DOHH2 (cell line): Measurements from ENCODE around the gene BAIAP2.

Experiments
- H3F3A ChIP-seq: fragments of 200-600 bp; sonication (generic), shearing (Covaris generic); 2 replicates; pipeline ENCODE4 v1.6.0; 2016; ENCODE audit warnings: antibody characterized with exemption, mild to moderate bottlenecking; ENCODE audit not compliant: control insufficient read depth, insufficient read depth
- H3K27ac ChIP-seq: fragments of 200-600 bp; sonication (generic); 2 replicates; pipeline ENCODE4 v1.5.1; 2014; ENCODE audit warnings: low read depth, mild to moderate bottlenecking, low read length, moderate library complexity
- H3K27me3 ChIP-seq: fragments of 200-600 bp; sonication (generic); 2 replicates; pipeline ENCODE4 v1.6.1; 2014; ENCODE audit warnings: mild to moderate bottlenecking, low read length, mixed read lengths; ENCODE audit not compliant: control insufficient read depth
- H3K36me3 ChIP-seq: fragments of 200-600 bp; sonication (generic); 2 replicates; pipeline ENCODE4 v1.6.1; 2014; ENCODE audit warnings: mild to moderate bottlenecking, low read length, moderate library complexity, mixed read lengths; ENCODE audit not compliant: control insufficient read depth
- H3K4me1 ChIP-seq: fragments of 200-600 bp; sonication (generic); 2 replicates; pipeline ENCODE4 v1.6.1; 2014; ENCODE audit warnings: mild to moderate bottlenecking, low read length, mixed read lengths; ENCODE audit not compliant: control insufficient read depth
- H3K4me2 ChIP-seq: fragments of 200-600 bp; sonication (generic); 2 replicates; pipeline ENCODE4 v1.6.0; 2014; ENCODE audit warnings: mild to moderate bottlenecking, low read length, moderate library complexity
- H3K4me3 ChIP-seq: fragments of 200-600 bp; sonication (generic); 2 replicates; pipeline ENCODE4 v1.5.1; 2014; ENCODE audit warnings: mild to moderate bottlenecking, low read length, mixed read lengths
- H3K79me2 ChIP-seq: fragments of 200-600 bp; sonication (generic); 2 replicates; pipeline ENCODE4 v1.6.1; 2014; ENCODE audit warnings: mild to moderate bottlenecking, low read length, mixed read lengths; ENCODE audit not compliant: control insufficient read depth
- H3K9me2 ChIP-seq: fragments of 200-600 bp; sonication (generic); replicated peaks from 2 replicates; pipeline ENCODE4 v1.6.1; 2014; ENCODE audit warnings: mild to moderate bottlenecking, low read length, mixed read lengths; ENCODE audit not compliant: control insufficient read depth
- H3K9me3 ChIP-seq: fragments of 200-600 bp; sonication (generic); 2 replicates; pipeline ENCODE4 v1.6.1; 2014; ENCODE audit warnings: antibody characterized with exemption, low read length, mixed read lengths; ENCODE audit not compliant: control insufficient read depth, insufficient read depth
- H4K20me1 ChIP-seq: fragments of 200-600 bp; sonication (generic); 2 replicates; pipeline ENCODE4 v1.6.0; 2014; ENCODE audit warnings: low read depth, mild to moderate bottlenecking, antibody characterized with exemption, low read length, moderate library complexity; ENCODE audit not compliant: control insufficient read depth, insufficient read depth
- EZH2phosphoT487 ChIP-seq: fragments of 200-600 bp; sonication (generic); IDR thresholded peaks from 2 replicates; pipeline ENCODE4 v1.6.1; 2017; ENCODE audit warnings: borderline replicate concordance, mild to moderate bottlenecking, antibody characterized with exemption, low read length, moderate library complexity, mixed read lengths
- TF ChIP-seq, protein P1 (sequence below): fragments of 200-600 bp; sonication (generic); IDR thresholded peaks from one replicate; pipeline ENCODE4 v1.5.1; 2014; ENCODE audit warnings: antibody characterized with exemption, mild to moderate bottlenecking, low read depth, low read length; ENCODE audit not compliant: poor library complexity, severe bottlenecking

The BAIAP2 gene

DNA sequence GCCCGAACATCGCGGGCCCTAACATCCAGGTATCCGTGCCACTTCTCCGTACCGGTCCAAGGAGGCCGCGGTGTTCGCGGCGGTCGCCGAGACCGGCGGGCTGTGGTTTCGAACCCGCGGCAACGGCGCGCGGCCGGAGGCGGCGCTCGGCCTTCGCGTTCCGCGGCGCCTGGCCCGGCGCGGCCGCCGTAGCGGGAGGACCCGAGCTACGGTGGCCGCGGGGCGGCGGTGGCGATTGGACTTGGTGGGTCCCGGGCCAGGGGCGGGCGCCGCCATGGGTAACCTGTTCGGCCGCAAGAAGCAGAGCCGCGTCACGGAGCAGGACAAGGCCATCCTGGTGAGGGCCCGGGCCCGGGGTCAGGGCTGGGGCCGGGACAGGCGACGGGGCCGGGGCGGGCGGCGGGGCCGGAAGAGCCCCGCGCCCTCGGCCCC lies 43.3 kb upstream of the BAIAP2 start, which contains the start of gene CHMP6:
CHMP6 (plus strand) TSS at position 197 of the 432 bp plus-strand sequence; CDS start at position 275, 78 bp downstream.
- no peaks in the 10 kb centered on the region for H3F3A ChIP-seq
- TF ChIP-seq, protein P1, sequence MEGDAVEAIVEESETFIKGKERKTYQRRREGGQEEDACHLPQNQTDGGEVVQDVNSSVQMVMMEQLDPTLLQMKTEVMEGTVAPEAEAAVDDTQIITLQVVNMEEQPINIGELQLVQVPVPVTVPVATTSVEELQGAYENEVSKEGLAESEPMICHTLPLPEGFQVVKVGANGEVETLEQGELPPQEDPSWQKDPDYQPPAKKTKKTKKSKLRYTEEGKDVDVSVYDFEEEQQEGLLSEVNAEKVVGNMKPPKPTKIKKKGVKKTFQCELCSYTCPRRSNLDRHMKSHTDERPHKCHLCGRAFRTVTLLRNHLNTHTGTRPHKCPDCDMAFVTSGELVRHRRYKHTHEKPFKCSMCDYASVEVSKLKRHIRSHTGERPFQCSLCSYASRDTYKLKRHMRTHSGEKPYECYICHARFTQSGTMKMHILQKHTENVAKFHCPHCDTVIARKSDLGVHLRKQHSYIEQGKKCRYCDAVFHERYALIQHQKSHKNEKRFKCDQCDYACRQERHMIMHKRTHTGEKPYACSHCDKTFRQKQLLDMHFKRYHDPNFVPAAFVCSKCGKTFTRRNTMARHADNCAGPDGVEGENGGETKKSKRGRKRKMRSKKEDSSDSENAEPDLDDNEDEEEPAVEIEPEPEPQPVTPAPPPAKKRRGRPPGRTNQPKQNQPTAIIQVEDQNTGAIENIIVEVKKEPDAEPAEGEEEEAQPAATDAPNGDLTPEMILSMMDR = no peak
- no peak for TF ChIP-seq EZH2phosphoT487
- H3K4me1 ChIP-seq = peaks cover 30% of the 10 kb centered on the region
- peaks cover 5% of the 10 kb centered on the region for H3K36me3 ChIP-seq
- H4K20me1 ChIP-seq = no peaks in the 10 kb centered on the region
- peaks cover 15% of the 10 kb centered on the region for H3K79me2 ChIP-seq
- no peaks in the 10 kb centered on the region for H3K9me3 ChIP-seq
- H3K27me3 ChIP-seq = peaks cover 30% of the 10 kb centered on the region
- peak within 1 kb of the TSS; percentile 86 for H3K4me2 ChIP-seq
- H3K27ac ChIP-seq = no peak within 1 kb of the TSS
- peak within 1 kb of the TSS; percentile 82 for H3K4me3 ChIP-seq
- H3K9me2 ChIP-seq = no peaks in the 10 kb centered on the region

DNA sequence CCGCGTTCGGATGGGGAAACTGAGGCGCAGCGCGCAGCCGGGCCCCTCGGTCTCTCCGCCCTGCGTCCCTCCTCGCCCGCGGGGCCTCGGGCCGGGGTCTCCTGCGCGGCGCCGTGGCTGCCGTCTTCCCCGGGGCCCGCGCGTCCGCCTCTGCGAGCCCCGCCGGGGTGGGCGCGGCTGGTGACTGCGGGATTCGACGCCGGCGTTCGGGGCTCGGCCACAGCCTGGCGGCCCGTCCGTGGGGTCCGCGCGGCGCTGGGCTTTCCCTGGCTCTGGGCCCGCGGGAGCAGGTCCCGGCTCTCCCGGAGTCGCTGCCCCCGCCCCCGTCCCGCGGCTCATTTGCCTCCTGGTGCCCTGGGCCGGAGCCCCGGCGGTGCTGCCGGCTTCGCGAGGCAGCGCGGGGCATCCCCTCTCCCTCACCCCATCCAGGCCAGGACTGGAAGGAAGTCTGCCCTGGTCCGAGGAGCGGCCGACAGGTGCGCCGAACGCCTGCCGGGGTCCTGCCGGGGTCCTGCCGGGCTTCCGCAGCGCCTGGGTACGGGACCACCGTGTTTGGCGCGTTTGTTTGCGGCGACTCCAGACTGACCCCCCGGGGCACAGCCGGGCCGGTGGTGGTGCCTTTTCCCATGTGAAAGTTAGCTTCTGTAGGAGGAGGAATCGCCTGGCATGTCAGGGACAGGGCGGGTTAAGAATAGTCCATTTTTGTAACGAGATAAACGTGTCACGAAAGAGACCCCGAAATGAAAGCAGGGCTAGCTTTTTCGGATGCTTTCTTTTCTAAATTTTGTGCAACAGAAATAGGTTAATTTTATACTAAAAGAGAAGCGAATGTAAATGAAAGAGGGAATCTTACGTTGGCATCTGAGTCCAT lies 42.6 kb upstream of the BAIAP2 start:
- H3K4me2 ChIP-seq = peak overlapping the region; percentile 86
- peaks cover 15% of the 10 kb centered on the region for H3K79me2 ChIP-seq
- no peaks in the 10 kb centered on the region for H4K20me1 ChIP-seq
- H3K4me1 ChIP-seq = peaks cover 26% of the 10 kb centered on the region
- H3K36me3 ChIP-seq = peaks cover 9% of the 10 kb centered on the region
- H3F3A ChIP-seq = no peaks in the 10 kb centered on the region
- H3K27me3 ChIP-seq = peaks cover 24% of the 10 kb centered on the region
- TF ChIP-seq EZH2phosphoT487 = no peak
- TF ChIP-seq, protein P1 = no peak
- H3K9me2 ChIP-seq = no peaks in the 10 kb centered on the region
- peak overlapping the region; percentile 82 for H3K4me3 ChIP-seq
- no peak overlapping the region for H3K27ac ChIP-seq
- H3K9me3 ChIP-seq = no peaks in the 10 kb centered on the region

DNA sequence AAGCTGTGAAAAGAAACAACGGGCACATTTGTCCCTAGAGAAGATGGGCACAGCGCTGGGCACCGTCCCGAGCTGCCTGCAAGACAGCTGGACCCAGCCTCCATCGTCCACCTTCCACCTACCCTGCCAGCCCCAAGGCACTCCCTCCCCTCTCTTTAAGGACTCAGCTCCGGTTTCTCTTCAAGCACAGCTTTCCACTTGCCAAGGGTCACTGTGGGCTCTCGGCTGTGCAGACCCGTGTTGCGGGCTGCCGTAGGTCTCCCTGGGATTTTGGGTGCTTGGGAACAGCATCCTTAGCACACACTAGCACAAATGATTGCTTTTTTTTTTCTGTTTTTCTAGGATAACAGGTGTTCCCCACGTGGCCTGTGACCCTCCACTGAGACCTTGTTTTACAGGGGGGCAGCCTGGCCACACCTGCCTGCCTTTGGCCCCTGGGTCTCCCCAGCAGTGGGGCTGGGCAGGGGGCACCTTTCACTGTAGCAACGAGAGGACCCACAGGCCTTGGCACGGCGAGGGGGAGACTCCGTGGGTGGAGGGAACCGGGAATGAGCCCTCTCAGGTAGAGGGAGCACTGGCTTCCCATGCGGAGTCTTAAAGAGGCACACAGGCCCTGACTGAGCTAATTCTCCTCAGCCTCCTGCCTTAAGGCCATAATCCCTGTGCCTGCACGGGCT lies 41.9 kb upstream of the BAIAP2 start:
- H3K4me3 ChIP-seq = peak overlapping the region; percentile 82
- TF ChIP-seq EZH2phosphoT487 = no peak
- TF ChIP-seq, protein P1 = no peak
- H3K36me3 ChIP-seq = peaks cover 10% of the 10 kb centered on the region
- peaks cover 17% of the 10 kb centered on the region for H3K27me3 ChIP-seq
- H3K4me2 ChIP-seq = peak overlapping the region; percentile 86
- no peaks in the 10 kb centered on the region for H4K20me1 ChIP-seq
- H3K79me2 ChIP-seq = peaks cover 15% of the 10 kb centered on the region
- no peaks in the 10 kb centered on the region for H3K9me2 ChIP-seq
- H3F3A ChIP-seq = no peaks in the 10 kb centered on the region
- H3K9me3 ChIP-seq = no peaks in the 10 kb centered on the region
- no peak overlapping the region for H3K27ac ChIP-seq
- H3K4me1 ChIP-seq = peaks cover 26% of the 10 kb centered on the region
